H1 (cell line): ENCODE results near the gene TMEM202. TPM values are rescaled to one million over a fixed set of nuclear protein-coding genes. Genes with fewer than 3 reads are reported as not detected.
"Not testable (repeated sequence)": the region's sequence is repeated elsewhere in the genome, so short reads cannot be mapped to it uniquely, and the experiment has no call there.

ENCODE experiments used
- CTCF ChIA-PET: fragments of 300-600 bp; sonication (Branson Sonifier 250); formaldehyde crosslinking; loops from one replicate; lab custom pipeline; 2021; ENCODE audit not compliant: partially characterized antibody; lab: Charles Lee
- POLR2A ChIA-PET: fragments of 300-600 bp; sonication (Branson Sonifier 250); formaldehyde crosslinking; loops from one replicate; lab custom pipeline; 2021; ENCODE audit warnings: inconsistent platforms; ENCODE audit not compliant: partially characterized antibody; lab: Charles Lee
- DNase-seq, 2 experiments: peaks; one replicate each; pipeline versions ENCODE4 v3.0.0 to v3.0.0-alpha.2; 2010 to 2022; ENCODE audit warnings: low spot score in 2 of 2, low read depth in 1 of 2, mixed read lengths in 1 of 2
- FAIRE-seq: peaks from 2 replicates; lab custom pipeline; 2011; peaks lifted over from hg19 to GRCh38; lab: Jason Lieb, UNC
- H2AFZ ChIP-seq: 2 replicates; pipeline ENCODE4 v1.8.1; 2012; ENCODE audit warnings: low read length, inconsistent platforms
- H2AK5ac ChIP-seq: 2 replicates; pipeline ENCODE4 v1.6.1; 2013; ENCODE audit warnings: low read depth, low read length
- H2BK120ac ChIP-seq: replicated peaks from 2 replicates; pipeline ENCODE3; 2013; ENCODE audit warnings: low read depth, low read length, inconsistent platforms
- H2BK12ac ChIP-seq: 2 replicates; pipeline ENCODE4 v1.6.1; 2013; ENCODE audit warnings: low read depth, low read length
- H2BK15ac ChIP-seq: 2 replicates; pipeline ENCODE4 v1.6.1; 2013; ENCODE audit warnings: low read length
- H2BK20ac ChIP-seq: 2 replicates; pipeline ENCODE4 v1.6.1; 2013; ENCODE audit warnings: low read length
- H2BK5ac ChIP-seq: 2 replicates; pipeline ENCODE4 v1.6.1; 2013; ENCODE audit warnings: low read depth, low read length
- H3K14ac ChIP-seq: 2 replicates; pipeline ENCODE4 v1.6.1; 2013; ENCODE audit warnings: inconsistent platforms; ENCODE audit not compliant: insufficient read length
- H3K18ac ChIP-seq: 2 replicates; pipeline ENCODE4 v1.6.1; 2013; ENCODE audit warnings: low read length; ENCODE audit errors: extremely low read depth
- H3K23ac ChIP-seq: 2 replicates; pipeline ENCODE4 v1.6.1; 2013; ENCODE audit warnings: inconsistent platforms; ENCODE audit not compliant: insufficient read length
- H3K23me2 ChIP-seq: 2 replicates; pipeline ENCODE4 v1.6.1; 2013; ENCODE audit warnings: low read depth, low read length
- H3K27ac ChIP-seq: 2 replicates; pipeline ENCODE4 v1.6.1; 2011; ENCODE audit warnings: low read depth, low read length, inconsistent platforms
- H3K27me3 ChIP-seq, 4 experiments: replicated peaks in 1 of 4; 1 replicate in 1 of 4; 2 replicates in 3 of 4; pipeline versions ENCODE4 v1.6.1 to v1.8.1; 2011 to 2013; ENCODE audit warnings: low read length in 3 of 4, mild to moderate bottlenecking in 3 of 4, inconsistent platforms in 2 of 4, mixed read lengths in 2 of 4, moderate library complexity in 1 of 4; ENCODE audit not compliant: control insufficient read depth in 3 of 4, insufficient read depth in 3 of 4; ENCODE audit errors: extremely low read depth in 1 of 4
- H3K36me3 ChIP-seq, 4 experiments: 2 replicates each; pipeline versions ENCODE4 v1.6.1 to v1.8.1; 2011 to 2013; ENCODE audit warnings: mild to moderate bottlenecking in 4 of 4, low read length in 3 of 4, moderate library complexity in 2 of 4, control low read depth in 1 of 4, inconsistent platforms in 1 of 4; ENCODE audit not compliant: insufficient read depth in 4 of 4, control insufficient read depth in 2 of 4
- H3K4ac ChIP-seq: replicated peaks from 2 replicates; pipeline ENCODE3; 2013; ENCODE audit warnings: low read length, low read depth, mixed read lengths, inconsistent platforms; ENCODE audit not compliant: insufficient read length
- H3K4me1 ChIP-seq, 4 experiments: replicated peaks in 1 of 4; 1 replicate in 1 of 4; 2 replicates in 3 of 4; pipeline versions ENCODE4 v1.6.1 to v1.8.1; 2011 to 2013; ENCODE audit warnings: low read length in 3 of 4, inconsistent platforms in 2 of 4, mixed read lengths in 1 of 4; ENCODE audit not compliant: insufficient read depth in 4 of 4, control insufficient read depth in 3 of 4
- H3K4me2 ChIP-seq, 2 experiments: 2 replicates each; pipeline versions ENCODE4 v1.6.1 to v1.8.1; 2011 to 2013; ENCODE audit warnings: low read depth in 2 of 2, low read length in 2 of 2, control low read depth in 1 of 2, inconsistent platforms in 1 of 2, mild to moderate bottlenecking in 1 of 2; ENCODE audit not compliant: insufficient read depth in 1 of 2
- H3K4me3 ChIP-seq, 4 experiments: fragments of 200-600, 300-600 bp in 1 of 4; sonication (generic), shearing (Covaris generic), sonication (Bioruptor Twin) in 1 of 4; 2 replicates each; pipeline versions ENCODE4 v1.5.1 to v1.8.1; 2011 to 2016; ENCODE audit warnings: low read length in 4 of 4, low read depth in 3 of 4, control low read depth in 2 of 4, inconsistent platforms in 2 of 4, mild to moderate bottlenecking in 2 of 4, mixed read lengths in 1 of 4, moderate library complexity in 1 of 4; ENCODE audit not compliant: insufficient read depth in 2 of 4; ENCODE audit errors: extremely low read depth in 1 of 4
- H3K56ac ChIP-seq: replicated peaks from 2 replicates; pipeline ENCODE3; 2013; ENCODE audit warnings: low read depth, mild to moderate bottlenecking, mixed read lengths, low read length, inconsistent platforms; ENCODE audit not compliant: insufficient read length
- H3K79me1 ChIP-seq: 2 replicates; pipeline ENCODE4 v1.6.1; 2013; ENCODE audit warnings: low read depth, low read length, control low read depth
- H3K79me2 ChIP-seq, 2 experiments: 2 replicates each; pipeline versions ENCODE4 v1.6.1 to v1.8.1; 2012 to 2013; ENCODE audit warnings: low read length in 2 of 2, mild to moderate bottlenecking in 2 of 2, inconsistent platforms in 1 of 2; ENCODE audit not compliant: insufficient read depth in 2 of 2, control insufficient read depth in 1 of 2
- H3K9ac ChIP-seq, 4 experiments: replicated peaks in 1 of 4; 1 replicate in 1 of 4; 2 replicates in 3 of 4; pipeline versions ENCODE4 v1.6.1 to v1.8.1; 2011 to 2013; ENCODE audit warnings: low read depth in 3 of 4, low read length in 3 of 4, control low read depth in 2 of 4, mild to moderate bottlenecking in 2 of 4, moderate library complexity in 2 of 4, inconsistent platforms in 1 of 4; ENCODE audit errors: extremely low read depth in 1 of 4
- H3K9me3 ChIP-seq, 2 experiments: 2 replicates each; pipeline versions ENCODE4 v1.6.1 to v1.8.1; 2012 to 2013; ENCODE audit warnings: mild to moderate bottlenecking in 2 of 2, moderate library complexity in 2 of 2, control low read depth in 1 of 2, inconsistent platforms in 1 of 2, low read depth in 1 of 2, low read length in 1 of 2, mixed read lengths in 1 of 2; ENCODE audit not compliant: insufficient read depth in 2 of 2
- H4K20me1 ChIP-seq, 2 experiments: replicated peaks in 1 of 2; 2 replicates each; pipeline versions ENCODE3 to v1.8.1; 2011 to 2013; ENCODE audit warnings: inconsistent platforms in 2 of 2, low read length in 2 of 2, mild to moderate bottlenecking in 1 of 2; ENCODE audit not compliant: insufficient read depth in 2 of 2, control insufficient read depth in 1 of 2
- H4K5ac ChIP-seq: 2 replicates; pipeline ENCODE4 v1.6.1; 2013; ENCODE audit warnings: low read length, low read depth, mixed read lengths, inconsistent platforms; ENCODE audit not compliant: insufficient read length
- H4K8ac ChIP-seq: 2 replicates; pipeline ENCODE4 v1.8.0; 2013; ENCODE audit warnings: mild to moderate bottlenecking, moderate library complexity, low read length, inconsistent platforms; ENCODE audit not compliant: insufficient read depth; ENCODE audit errors: extremely low read depth
- H4K91ac ChIP-seq: replicated peaks from 2 replicates; pipeline ENCODE3; 2013; ENCODE audit warnings: low read length, mixed read lengths, inconsistent platforms; ENCODE audit not compliant: insufficient read length
- WGBS, 2 experiments: shearing (Covaris generic) in 1 of 2; methylation state at CpG; one replicate each; pipeline versions ENCODE4 v1.1.6 to v1.1.7; 2013 to 2015; ENCODE audit warnings: low lambda C conversion rate in 2 of 2, mixed read lengths in 2 of 2, inconsistent platforms in 1 of 2, low coverage in 1 of 2, missing lambda C conversion rate in 1 of 2; ENCODE audit not compliant: insufficient replicate concordance in 2 of 2, insufficient coverage in 1 of 2, insufficient read length in 1 of 2; ENCODE audit errors: extremely low coverage in 1 of 2, missing lambda C conversion rate in 1 of 2; 5-methylcytosine and 5-hydroxymethylcytosine counted together
- polyA plus RNA-seq, 7 experiments: library from polyadenylated mRNA; depleted of rRNA in 3 of 7; stranded (reverse) in 5 of 7; unstranded in 2 of 7; fragments of >200 nt in 5 of 7; fragments of 200-250 nt in 2 of 7; gene quantifications; 1 replicate in 5 of 7; 2 replicates in 1 of 7; 4 replicates in 1 of 7; pipeline versions ENCODE4 v1.2.1 to v1.2.3, GENCODE V29; 2011 to 2013; ENCODE audit warnings: missing spikeins in 2 of 7, mixed read lengths in 2 of 7
- total RNA-seq: library from RNA; stranded (reverse); fragmentation: NEBNext Ultra II Directional; extraction: Animal tissue kit (Norgen Biotek cat#: 25700); gene quantifications from 2 replicates; pipeline ENCODE4 v1.2.1, GENCODE V29; 2021

TMEM202 gene
- total and polyA plus RNA-seq, 2 of the 8 experiments (the other 6 are each of a cell fraction or from before 2014, with no cell fraction given): not detected

DNA sequence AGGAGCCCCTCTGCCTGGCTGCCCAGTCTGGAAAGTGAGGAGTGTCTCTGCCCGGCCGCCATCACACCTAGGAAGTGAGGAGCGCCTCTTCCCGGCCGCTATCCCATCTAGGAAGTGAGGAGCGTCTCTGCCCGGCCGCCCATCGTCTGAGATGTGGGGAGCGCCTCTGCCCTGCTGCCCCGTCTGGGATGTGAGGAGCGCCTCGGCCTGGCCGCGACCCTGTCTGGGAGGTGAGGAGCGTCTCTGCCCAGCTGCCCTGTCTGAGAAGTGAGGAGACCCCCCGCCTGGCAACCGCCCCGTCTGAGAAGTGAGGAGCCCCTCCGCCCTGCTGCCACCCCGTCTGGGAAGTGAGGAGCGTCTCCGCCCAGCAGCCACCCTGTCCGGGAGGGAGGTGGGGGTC is 1.8 kb upstream of the TMEM202 start:
- H3K23me2 ChIP-seq, FAIRE-seq, H3K9ac ChIP-seq, H3K14ac ChIP-seq, H3K4me3 ChIP-seq, H2AFZ ChIP-seq, H2BK15ac ChIP-seq, H3K4me2 ChIP-seq, H4K5ac ChIP-seq, H3K23ac ChIP-seq, H2BK5ac ChIP-seq, H3K79me2 ChIP-seq, H3K27ac ChIP-seq, H4K8ac ChIP-seq, H3K27me3 ChIP-seq, H3K18ac ChIP-seq, POLR2A ChIA-PET, H4K20me1 ChIP-seq, H3K79me1 ChIP-seq, H3K4ac ChIP-seq, H2BK120ac ChIP-seq, H4K91ac ChIP-seq, H2BK12ac ChIP-seq, H3K56ac ChIP-seq, H2AK5ac ChIP-seq, DNase-seq, H3K36me3 ChIP-seq, H2BK20ac ChIP-seq, H3K9me3 ChIP-seq, H3K4me1 ChIP-seq, CTCF ChIA-PET: not testable (repeated sequence)
- no CpG with 5 or more reads among the region's 24 CpGs for WGBS, 2 experiments
